GM18868 (cell line): ENCODE data around the gene CHCHD3.

Experiments
- ATAC-seq: cut with Tn5 transposase; IDR thresholded peaks from one replicate; pipeline ENCODE4 v1.9.1; 2021; ENCODE audit warnings: mild to moderate bottlenecking, moderate library complexity; ENCODE audit not compliant: unreplicated experiment

Gene CHCHD3

GRCh38 chr7:132782777-132783640 lies 298.9 kb downstream of the CHCHD3 start:
- ATAC-seq: no peak

- no peak for ATAC-seq
Measured at GRCh38 chr7:132780822-132781221, 301.1 kb downstream of the CHCHD3 start.

GRCh38 chr7:132779164-132779563 lies 302.7 kb downstream of the CHCHD3 start:
- no peak for ATAC-seq

- ATAC-seq: no peak
Measured at GRCh38 chr7:132778761-132779160, 303.1 kb downstream of the CHCHD3 start.

GRCh38 chr7:132777956-132778355 lies 303.9 kb downstream of the CHCHD3 start:
- ATAC-seq: no peak

GRCh38 chr7:132777414-132777813 lies 304.5 kb downstream of the CHCHD3 start:
- ATAC-seq: no peak

- no peak for ATAC-seq
Measured at GRCh38 chr7:132776048-132776620, 305.8 kb downstream of the CHCHD3 start.

- no peak for ATAC-seq
Measured at GRCh38 chr7:132773527-132773956, 308.3 kb downstream of the CHCHD3 start.

- ATAC-seq: no peak
Measured at GRCh38 chr7:132771301-132771730, 310.6 kb downstream of the CHCHD3 start.

GRCh38 chr7:132770055-132770454 lies 311.8 kb downstream of the CHCHD3 start:
- no peak for ATAC-seq

GRCh38 chr7:132769280-132769679 lies 312.6 kb downstream of the CHCHD3 start:
- no peak for ATAC-seq

- ATAC-seq: no peak
Measured at GRCh38 chr7:132768099-132768498, 313.8 kb downstream of the CHCHD3 start.

- ATAC-seq: no peak
Measured at GRCh38 chr7:132767378-132767777, 314.5 kb downstream of the CHCHD3 start.

GRCh38 chr7:132766660-132767059 lies 315.2 kb downstream of the CHCHD3 start:
- no peak for ATAC-seq

GRCh38 chr7:132765861-132766260 lies 316.0 kb downstream of the CHCHD3 start:
- no peak for ATAC-seq

- ATAC-seq: no peak
Measured at GRCh38 chr7:132764762-132765161, 317.1 kb downstream of the CHCHD3 start.

- no peak for ATAC-seq
Measured at GRCh38 chr7:132760866-132761265, 321.0 kb downstream of the CHCHD3 start.

GRCh38 chr7:132760244-132760623 lies 321.7 kb downstream of the CHCHD3 start:
- ATAC-seq: no peak

GRCh38 chr7:132759482-132760243 lies 322.2 kb downstream of the CHCHD3 start:
- ATAC-seq: no peak

- ATAC-seq: no peak
Measured at GRCh38 chr7:132758986-132759385, 322.9 kb downstream of the CHCHD3 start.

- ATAC-seq: no peak
Measured at GRCh38 chr7:132757783-132758182, 324.1 kb downstream of the CHCHD3 start.
